Measurements from ENCODE around the gene KLK13. TPM values are rescaled to one million over a fixed set of nuclear protein-coding genes. Genes with fewer than 3 reads are reported as not detected.

Gene KLK13
- total RNA-seq = 1 to 10 TPM in 1 of 2 donors, under 1 TPM in 1; 0.38 to 1.8 TPM
- under 1 TPM; 0.16 to 0.56 (median 0.22) TPM for polyA plus RNA-seq (ENCODE audit: insufficient read length in 6 of 6)
- long read RNA-seq, donor 1 = 0 reads
- long read RNA-seq, donor 2 = 0 reads
- long read RNA-seq, donor 3 = 0 reads
- long read RNA-seq, donor 4 = 0 reads
- long read RNA-seq, donor 5 = 0 reads
- long read RNA-seq, donor 6, partial matches to known transcripts = 0 of 1 reads
- long read RNA-seq, donor 6, other reads (novel, unspliced or antisense) = 0 of 1 reads
- long read RNA-seq, donor 7 = 0 reads
- long read RNA-seq, donor 8 = 0 reads
- long read RNA-seq, donor 9 = 0 reads
- long read RNA-seq, donor 10 = 0 reads
- long read RNA-seq, donor 11 = 0 reads
- long read RNA-seq, donor 12 = 0 reads

- no peak for DNase-seq
- H3K4me1 ChIP-seq = no peaks in the 10 kb centered on the region
- no peak within 1 kb of the TSS for H3K27ac ChIP-seq
- ATAC-seq = peak; percentile 76
- H3K36me3 ChIP-seq = no peaks in the 10 kb centered on the region
- H3K4me3 ChIP-seq = peak within 1 kb of the TSS; percentile 7 to 13
- TF ChIP-seq CTCF (IDR thresholded peaks at IDR 0.05) = no peak
- no peaks in the 10 kb centered on the region for H3K9me3 ChIP-seq
- intact Hi-C loops (cut with DNase I) = no loop called here
- peaks cover 3 to 85% of the 10 kb centered on the region in 2 donors for H3K27me3 ChIP-seq
Measured at GRCh38 chr19:51064534-51065220, at the start of gene KLK13. Gene KLK13 (minus strand): TSS chr19:51065092. CDS start chr19:51065067, 25 bp downstream.

GRCh38 chr19:51114087-51114729 lies 49.3 kb upstream of the KLK13 start:
- Histone ChIP-seq H3K4me3 (no peak overlapping the region), H3K27ac (peak overlapping the region in 1 of 2 donors; percentile 88), H3K27me3 (no peaks in the 10 kb centered on the region), H3K4me1 (peaks cover 0 to 55% of the 10 kb centered on the region in 2 donors), H3K36me3 (no peaks in the 10 kb centered on the region), H3K9me3 (no peaks in the 10 kb centered on the region)
- intact Hi-C loops (cut with DNase I) = no loop called here
- ATAC-seq (no peak), DNase-seq (no peak)
- no peak for TF ChIP-seq CTCF (IDR thresholded peaks at IDR 0.05)

- ATAC-seq (no peak), DNase-seq (no peak)
- Histone ChIP-seq H3K9me3 (no peaks in the 10 kb centered on the region), H3K36me3 (no peaks in the 10 kb centered on the region), H3K27me3 (no peaks in the 10 kb centered on the region), H3K4me1 (peaks cover 9 to 71% of the 10 kb centered on the region in 2 donors), H3K4me3 (no peak overlapping the region), H3K27ac (no peak overlapping the region)
- intact Hi-C loops (cut with DNase I) = no loop called here
- TF ChIP-seq CTCF (IDR thresholded peaks at IDR 0.05) = no peak
Measured at GRCh38 chr19:51111606-51112005, 46.7 kb upstream of the KLK13 start.

GRCh38 chr19:51110666-51110971 lies 45.7 kb upstream of the KLK13 start:
- no peak overlapping the region for H3K4me3 ChIP-seq
- no peaks in the 10 kb centered on the region for H3K9me3 ChIP-seq
- ATAC-seq (no peak), DNase-seq (peak in 1 of 4 donors; percentile 2)
- no peaks in the 10 kb centered on the region for H3K36me3 ChIP-seq
- H3K27me3 ChIP-seq = no peaks in the 10 kb centered on the region
- no peak overlapping the region for H3K27ac ChIP-seq
- no peak for TF ChIP-seq CTCF (IDR thresholded peaks at IDR 0.05)
- peaks cover 9 to 73% of the 10 kb centered on the region in 2 donors for H3K4me1 ChIP-seq
- intact Hi-C loops (cut with DNase I) = no loop called here

GRCh38 chr19:51108805-51109146 lies 43.9 kb upstream of the KLK13 start:
- Histone ChIP-seq H3K27me3 (no peaks in the 10 kb centered on the region), H3K4me3 (peak overlapping the region; percentile 55 to 81), H3K9me3 (no peaks in the 10 kb centered on the region), H3K27ac (peak overlapping the region in 1 of 2 donors; percentile 86), H3K4me1 (peaks cover 9 to 62% of the 10 kb centered on the region in 2 donors), H3K36me3 (peaks cover 0 to 12% of the 10 kb centered on the region in 2 donors)
- ATAC-seq = peak; percentile 56
- intact Hi-C loops (cut with DNase I) = no loop called here
- no peak for TF ChIP-seq CTCF (IDR thresholded peaks at IDR 0.05)
- no peak for DNase-seq
